SK-N-SH (cell line): ENCODE results near the gene ASAP2. TPM values are rescaled to one million over a fixed set of nuclear protein-coding genes. Genes with fewer than 3 reads are reported as not detected.
A peak's percentile ranks its signal among the peaks of the same experiment; 100 is the strongest.

Experiments
- CTCF ChIA-PET: fragments of 300-600, 350-600 bp; formaldehyde crosslinking; extraction: SDS; loops from one replicate; lab custom pipeline; 2021; lab: Yijun Ruan, JAX
- POLR2A ChIA-PET: fragments of 350-600 bp; sonication (Branson Sonifier 250); formaldehyde crosslinking; extraction: SDS; loops from one replicate; lab custom pipeline; 2020; ENCODE audit warnings: antibody characterized with exemption, inconsistent platforms; lab: Yijun Ruan, JAX
- DNase-seq: peaks from one replicate; pipeline ENCODE4 v3.0.0; 2012
- H2AFZ ChIP-seq: fragments of 200-600 bp; sonication (generic); 2 replicates; pipeline ENCODE4 v1.8.1; 2016; ENCODE audit warnings: antibody characterized with exemption, mild to moderate bottlenecking, low read depth
- H3F3A ChIP-seq: fragments of 200-600 bp; sonication (generic); replicated peaks from 2 replicates; pipeline ENCODE3; 2016; ENCODE audit warnings: antibody characterized with exemption, mild to moderate bottlenecking; ENCODE audit not compliant: insufficient read depth
- H3K27ac ChIP-seq, 2 experiments: fragments of 200-500 bp in 1 of 2; fragments of 200-600 bp in 1 of 2; sonication (Bioruptor generic) in 1 of 2; sonication (generic), shearing (Covaris generic) in 1 of 2; 2 replicates each; pipeline versions ENCODE4 v1.5.1 to v1.6.1; 2014 to 2016; ENCODE audit warnings: low read depth in 2 of 2, inconsistent platforms in 1 of 2, low read length in 1 of 2, mild to moderate bottlenecking in 1 of 2, mixed read lengths in 1 of 2
- H3K27me3 ChIP-seq: fragments of 200-600 bp; sonication (generic), shearing (Covaris generic); 2 replicates; pipeline ENCODE4 v1.6.1; 2016; ENCODE audit warnings: mixed run types; ENCODE audit not compliant: insufficient read depth
- H3K36me3 ChIP-seq, 2 experiments: fragments of 200-500 bp in 1 of 2; fragments of 200-600 bp in 1 of 2; sonication (Bioruptor generic) in 1 of 2; sonication (generic) in 1 of 2; replicated peaks in 1 of 2; 2 replicates each; pipeline versions ENCODE3 to v1.5.1; 2014 to 2016; ENCODE audit warnings: low read length in 1 of 2, mild to moderate bottlenecking in 1 of 2; ENCODE audit not compliant: insufficient read depth in 2 of 2, control insufficient read depth in 1 of 2
- H3K4me1 ChIP-seq, 2 experiments: fragments of 200-500 bp in 1 of 2; fragments of 200-600 bp in 1 of 2; sonication (Bioruptor generic) in 1 of 2; sonication (generic), shearing (Covaris generic) in 1 of 2; 2 replicates each; pipeline versions ENCODE4 v1.5.1 to v1.6.1; 2014 to 2016; ENCODE audit warnings: low read depth in 1 of 2, low read length in 1 of 2, mixed run types in 1 of 2; ENCODE audit not compliant: insufficient read depth in 2 of 2, control insufficient read depth in 1 of 2
- H3K4me2 ChIP-seq: fragments of 200-600 bp; sonication (generic), shearing (Covaris generic); 2 replicates; pipeline ENCODE4 v1.6.1; 2017; ENCODE audit warnings: mixed run types
- H3K4me3 ChIP-seq, 2 experiments: fragments of 200-500 bp in 1 of 2; fragments of 200-600 bp in 1 of 2; sonication (Bioruptor generic) in 1 of 2; sonication (generic), shearing (Covaris generic) in 1 of 2; 2 replicates each; pipeline versions ENCODE4 v1.5.1 to v1.8.1; 2014 to 2016; ENCODE audit warnings: low read depth in 2 of 2, inconsistent platforms in 1 of 2, low read length in 1 of 2, mild to moderate bottlenecking in 1 of 2, mixed read lengths in 1 of 2, moderate library complexity in 1 of 2
- H3K79me2 ChIP-seq: fragments of 200-600 bp; sonication (generic); 2 replicates; pipeline ENCODE4 v1.8.1; 2017; ENCODE audit warnings: mild to moderate bottlenecking; ENCODE audit not compliant: insufficient read depth
- H3K9ac ChIP-seq: fragments of 200-600 bp; sonication (generic); 2 replicates; pipeline ENCODE4 v1.6.1; 2017; ENCODE audit warnings: mixed run types
- H3K9me2 ChIP-seq: fragments of 200-600 bp; sonication (generic); 2 replicates; pipeline ENCODE4 v1.6.1; 2017; ENCODE audit warnings: mixed run types
- H3K9me3 ChIP-seq: fragments of 200-600 bp; sonication (generic); 2 replicates; pipeline ENCODE4 v1.6.1; 2017; ENCODE audit warnings: mixed run types, mild to moderate bottlenecking, moderate library complexity
- H4K20me1 ChIP-seq: fragments of 200-600 bp; sonication (generic); 2 replicates; pipeline ENCODE4 v1.6.1; 2017; ENCODE audit warnings: mild to moderate bottlenecking, mixed run types; ENCODE audit not compliant: insufficient read depth
- EP300 ChIP-seq, 2 experiments: IDR thresholded peaks; 2 replicates each; pipeline versions ENCODE4 v1.4.0 to v1.6.1; 2012; ENCODE audit warnings: borderline replicate concordance in 1 of 2, low read depth in 1 of 2, low read length in 1 of 2
- FOXJ3 ChIP-seq: sonication (generic); formaldehyde crosslinking; IDR thresholded peaks from 2 replicates; pipeline ENCODE4 v1.5.1; 2020; ENCODE audit warnings: mild to moderate bottlenecking, missing genetic modification reagents
- FOXM1 ChIP-seq: IDR thresholded peaks from 2 replicates; pipeline ENCODE4 v1.4.0; 2012; ENCODE audit warnings: low read depth, mild to moderate bottlenecking
- GATA2 ChIP-seq: sonication (generic); formaldehyde crosslinking; IDR thresholded peaks from 2 replicates; pipeline ENCODE4 v1.5.0; 2020; ENCODE audit warnings: mild to moderate bottlenecking, missing genetic modification reagents
- MAX ChIP-seq: IDR thresholded peaks from 2 replicates; pipeline ENCODE4 v1.4.0; 2012; ENCODE audit warnings: low read depth
- NFIC ChIP-seq: IDR thresholded peaks from 2 replicates; pipeline ENCODE4 v1.4.0; 2012; ENCODE audit warnings: borderline replicate concordance
- PBX3 ChIP-seq: IDR thresholded peaks from 2 replicates; pipeline ENCODE4; 2012
- REST ChIP-seq: IDR thresholded peaks from 2 replicates; pipeline ENCODE4 v1.6.1; 2012; ENCODE audit warnings: mild to moderate bottlenecking, low read depth, low read length, moderate library complexity
- SMC3 ChIP-seq: IDR thresholded peaks from 2 replicates; pipeline ENCODE4 v1.6.1; 2012; ENCODE audit warnings: low read depth, low read length, improper control_type of control experiment
- TAF1 ChIP-seq: IDR thresholded peaks from 2 replicates; pipeline ENCODE4 v1.6.1; 2012; ENCODE audit warnings: low read depth, mild to moderate bottlenecking, low read length, moderate library complexity, borderline replicate concordance
- TEAD4 ChIP-seq: IDR thresholded peaks from 2 replicates; pipeline ENCODE4 v1.4.0; 2012; ENCODE audit warnings: mild to moderate bottlenecking, borderline replicate concordance; ENCODE audit not compliant: insufficient read depth
- USF1 ChIP-seq: IDR thresholded peaks from 2 replicates; pipeline ENCODE4 v1.4.0; 2012; ENCODE audit warnings: low read depth, borderline replicate concordance
- WGBS: methylation state at CpG from one replicate; pipeline ENCODE4 v1.1.6; 2017; ENCODE audit warnings: low lambda C conversion rate; 5-methylcytosine and 5-hydroxymethylcytosine counted together
- polyA plus RNA-seq, 3 experiments: library from polyadenylated mRNA; depleted of rRNA; stranded (reverse); fragments of >200 nt; gene quantifications; 2 replicates each; pipeline ENCODE4 v1.2.3, GENCODE V29; 2012

Gene ASAP2
- polyA plus RNA-seq, 1 of the 3 experiments (the other 2 are of a cell fraction) = 37.9 TPM

- CTCF ChIA-PET = interaction anchor here (0.9 to 4.8 kb wide), 13 partner anchors 11 to 463 kb away, joined by 3 to 68 read pairs (median 4); partner anchors contain the start of gene ASAP2
- H3K36me3 ChIP-seq = peaks cover 51 to 52% of the 10 kb centered on the region in 2 experiments
- H2AFZ ChIP-seq = no peak overlapping the region
- H3K4me2 ChIP-seq = no peak overlapping the region
- no peak for DNase-seq
- H3K4me1 ChIP-seq = peaks cover 26 to 39% of the 10 kb centered on the region in 2 experiments
- POLR2A ChIA-PET = no interaction called here
- peak overlapping the region; percentile 45 to 96; a peak in 3 of 4 replicates for H3K27ac ChIP-seq
- H3K79me2 ChIP-seq = peaks cover 22% of the 10 kb centered on the region
- H3K9ac ChIP-seq = no peak overlapping the region
- H3K9me2 ChIP-seq = no peaks in the 10 kb centered on the region
- H3F3A ChIP-seq = peaks cover 32% of the 10 kb centered on the region
- no peaks in the 10 kb centered on the region for H3K9me3 ChIP-seq
- 94% methylated on average over 14 of the region's 14 CpGs for WGBS
- H3K27me3 ChIP-seq = no peaks in the 10 kb centered on the region
- no peak for TF ChIP-seq NFIC
- H3K4me3 ChIP-seq = no peak overlapping the region
- peaks cover 8% of the 10 kb centered on the region; the same call in 1 of the 2 replicates for H4K20me1 ChIP-seq
Observed at GRCh38 chr2:9334761-9335160, 128.1 kb downstream of the ASAP2 start.

GRCh38 chr2:9335322-9335832 lies 128.8 kb downstream of the ASAP2 start:
- Histone ChIP-seq H4K20me1 (peaks cover 8% of the 10 kb centered on the region; the same call in 1 of the 2 replicates), H3K9ac (no peak overlapping the region), H3K9me3 (no peaks in the 10 kb centered on the region), H3K4me3 (no peak overlapping the region), H3K4me2 (no peak overlapping the region), H3K9me2 (no peaks in the 10 kb centered on the region), H3F3A (peaks cover 32% of the 10 kb centered on the region), H3K36me3 (peaks cover 46 to 53% of the 10 kb centered on the region in 2 experiments), H3K4me1 (peaks cover 26 to 39% of the 10 kb centered on the region in 2 experiments), H3K27me3 (no peaks in the 10 kb centered on the region), H3K79me2 (peaks cover 22% of the 10 kb centered on the region), H2AFZ (no peak overlapping the region), H3K27ac (peak overlapping the region; percentile 61 to 96; a peak in 3 of 4 replicates)
- WGBS = 93% methylated on average over 6 of the region's 6 CpGs
- ChIA-PET CTCF (interaction anchor here (0.7 to 4.8 kb wide), 12 partner anchors 11 to 463 kb away, joined by 3 to 68 read pairs (median 4); partner anchors contain the start of gene ASAP2), POLR2A (no interaction called here)
- DNase-seq = no peak
- TF ChIP-seq MAX (no peak), GATA2 (CRISPR knock-in tag) (no peak), TAF1 (no peak)

- peak overlapping the region; percentile 51 for H3K4me2 ChIP-seq
- no peaks in the 10 kb centered on the region for H3K9me3 ChIP-seq
- DNase-seq = peak; percentile 72
- H3K4me3 ChIP-seq = no peak overlapping the region; a peak in 1 of 4 replicates
- ChIA-PET CTCF (interaction anchor here (1.0 to 4.8 kb wide), 6 partner anchors 36 to 224 kb away, joined by 3 to 68 read pairs (median 8); partner anchors contain the start of gene ASAP2), POLR2A (no interaction called here)
- peaks cover 27% of the 10 kb centered on the region for H3K79me2 ChIP-seq
- no peak for TF ChIP-seq PBX3
- no peak for TF ChIP-seq USF1
- no peak for TF ChIP-seq TEAD4
- TF ChIP-seq SMC3 = 0 out of 2 replicates have a peak, but pooled peaks have one; percentile 3
- TF ChIP-seq FOXM1 = no peak
- no peak for TF ChIP-seq FOXJ3 (CRISPR knock-in tag)
- no peak for TF ChIP-seq REST
- no peak for TF ChIP-seq EP300 (IDR thresholded peaks at IDR 0.05; ENCODE audit: borderline replicate concordance in 1 of 2, low read depth in 1 of 2, low read length in 1 of 2)
- TF ChIP-seq, all 33 proteins: peak for 1
- Histone ChIP-seq H4K20me1 (peaks cover 8% of the 10 kb centered on the region; the same call in 1 of the 2 replicates), H2AFZ (no peak overlapping the region), H3K4me1 (peaks cover 26 to 39% of the 10 kb centered on the region in 2 experiments), H3K27me3 (no peaks in the 10 kb centered on the region), H3K9me2 (no peaks in the 10 kb centered on the region), H3K27ac (peak overlapping the region; percentile 61 to 96), H3K9ac (no peak overlapping the region), H3K36me3 (peaks cover 46 to 57% of the 10 kb centered on the region in 2 experiments), H3F3A (peaks cover 32% of the 10 kb centered on the region)
- 39% methylated on average over 2 of the region's 2 CpGs for WGBS
Observed at GRCh38 chr2:9336241-9336575, 129.6 kb downstream of the ASAP2 start.
